WTC11 (cell line): ENCODE results near the gene GABBR2. TPM values are rescaled to one million over a fixed set of nuclear protein-coding genes. Genes with fewer than 3 reads are reported as not detected.

ENCODE experiments used
- ATAC-seq: fragments of 200-7000 bp; cut with Tn5 transposase; 2 replicates; pipeline ENCODE4 v1.10.0; 2021; ENCODE audit warnings: mild to moderate bottlenecking, moderate library complexity
- CTCF ChIA-PET: fragments of 300-600 bp; sonication (Branson Sonifier 250); formaldehyde crosslinking; loops from one replicate; lab custom pipeline; 2021; ENCODE audit warnings: antibody characterized with exemption; lab: Charles Lee
- POLR2A ChIA-PET: fragments of 350-600 bp; sonication (Branson Sonifier 250); formaldehyde crosslinking; loops from one replicate; lab custom pipeline; 2021; ENCODE audit warnings: antibody characterized with exemption; lab: Charles Lee
- DNase-seq: peaks from one replicate; pipeline ENCODE4 v3.0.0; 2021; ENCODE audit warnings: low spot score
- H3K27ac Mint-ChIP-seq: 2 replicates; pipeline ENCODE4 v1.8.0; 2021; ENCODE audit warnings: mixed read lengths
- H3K27me3 Mint-ChIP-seq: 2 replicates; pipeline ENCODE4 v1.8.0; 2021; ENCODE audit warnings: low read depth, mild to moderate bottlenecking, moderate library complexity, mixed read lengths
- H3K36me3 Mint-ChIP-seq: 2 replicates; pipeline ENCODE4 v1.8.0; 2021; ENCODE audit warnings: mixed read lengths
- H3K4me1 Mint-ChIP-seq: 2 replicates; pipeline ENCODE4 v1.8.0; 2022; ENCODE audit warnings: mixed read lengths
- H3K4me3 Mint-ChIP-seq: 2 replicates; pipeline ENCODE4 v1.8.0; 2021; ENCODE audit warnings: mild to moderate bottlenecking, moderate library complexity, mixed read lengths
- H3K9me3 Mint-ChIP-seq: 2 replicates; pipeline ENCODE4 v1.8.0; 2021; ENCODE audit warnings: mixed read lengths
- ATF1 ChIP-seq: sonication (generic); formaldehyde crosslinking; IDR thresholded peaks from 2 replicates; pipeline ENCODE4 v1.8.1; 2023; ENCODE audit warnings: mild to moderate bottlenecking, moderate library complexity, missing genetic modification reagents
- ELF4 ChIP-seq: sonication (generic); formaldehyde crosslinking; IDR thresholded peaks from 2 replicates; pipeline ENCODE4 v1.8.1; 2022; ENCODE audit warnings: low read depth, mild to moderate bottlenecking, moderate library complexity, missing genetic modification reagents
- EMX1 ChIP-seq: fragments of 250-450 bp; sonication (Bioruptor Pico); IDR thresholded peaks from 2 replicates; pipeline ENCODE4 v1.8.0; 2021; ENCODE audit warnings: mild to moderate bottlenecking
- FOXJ3 ChIP-seq: sonication (generic); formaldehyde crosslinking; IDR thresholded peaks from 2 replicates; pipeline ENCODE4 v1.9.0; 2021; ENCODE audit warnings: missing genetic modification reagents, mild to moderate bottlenecking, borderline replicate concordance
- FOXP1 ChIP-seq: sonication (generic); formaldehyde crosslinking; IDR thresholded peaks from 2 replicates; pipeline ENCODE4 v1.8.0; 2022; ENCODE audit warnings: missing genetic modification reagents, mild to moderate bottlenecking, moderate library complexity, borderline replicate concordance
- GABPB1 ChIP-seq: sonication (generic); formaldehyde crosslinking; IDR thresholded peaks from 2 replicates; pipeline ENCODE4 v1.8.1; 2023; ENCODE audit warnings: mild to moderate bottlenecking, missing genetic modification reagents
- HMGA2 ChIP-seq: fragments of 250-450 bp; sonication (Bioruptor Pico); IDR thresholded peaks from 2 replicates; pipeline ENCODE4 v1.4.0; 2021; ENCODE audit warnings: mild to moderate bottlenecking, moderate library complexity
- NR3C1 ChIP-seq: sonication (generic); formaldehyde crosslinking; conservative IDR thresholded peaks from 2 replicates; pipeline ENCODE4 v1.8.1; 2023; ENCODE audit warnings: low read depth, mild to moderate bottlenecking, missing genetic modification reagents
- SMAD4 ChIP-seq: sonication (generic); formaldehyde crosslinking; IDR thresholded peaks from 2 replicates; pipeline ENCODE4 v1.8.0; 2022; ENCODE audit warnings: mild to moderate bottlenecking, missing genetic modification reagents
- ZNF317 ChIP-seq: sonication (generic); formaldehyde crosslinking; IDR thresholded peaks from 2 replicates; pipeline ENCODE4 v1.8.1; 2023; ENCODE audit warnings: low read depth, mild to moderate bottlenecking, moderate library complexity, missing genetic modification reagents, borderline replicate concordance
- ZNF671 ChIP-seq: fragments of 250-450 bp; sonication (Bioruptor Pico); IDR thresholded peaks from 2 replicates; pipeline ENCODE4 v1.8.0; 2021; ENCODE audit warnings: mild to moderate bottlenecking
- total RNA-seq: library from RNA; stranded (reverse); gene quantifications from 3 replicates; pipeline ENCODE4 v1.2.3, GENCODE V29; 2021
- TF ChIP-seq, protein P1 (sequence below): sonication (generic); formaldehyde crosslinking; IDR thresholded peaks from 2 replicates; pipeline ENCODE4 v1.8.1; 2022; ENCODE audit warnings: mild to moderate bottlenecking, moderate library complexity, missing genetic modification reagents
- TF ChIP-seq, protein P2 (sequence below): fragments of 250-450 bp; sonication (Bioruptor Pico); IDR thresholded peaks from 2 replicates; pipeline ENCODE4 v1.8.0; 2021; ENCODE audit warnings: mild to moderate bottlenecking
- TF ChIP-seq, protein P3 (sequence below): sonication (generic); formaldehyde crosslinking; IDR thresholded peaks from 2 replicates; pipeline ENCODE4 v1.8.1; 2023; ENCODE audit warnings: mild to moderate bottlenecking, missing genetic modification reagents, moderate library complexity
- TF ChIP-seq, protein P4 (sequence below): sonication (generic); formaldehyde crosslinking; IDR thresholded peaks from 2 replicates; pipeline ENCODE4 v1.8.1; 2023; ENCODE audit warnings: mild to moderate bottlenecking, missing genetic modification reagents, borderline replicate concordance
- TF ChIP-seq, protein P5 (sequence below): sonication (generic); formaldehyde crosslinking; IDR thresholded peaks from 2 replicates; pipeline ENCODE4 v1.8.0; 2023; ENCODE audit warnings: mild to moderate bottlenecking, missing genetic modification reagents

Gene GABBR2
- total RNA-seq, 1 experiment from 2014 or later, result 0.92 TPM

DNA sequence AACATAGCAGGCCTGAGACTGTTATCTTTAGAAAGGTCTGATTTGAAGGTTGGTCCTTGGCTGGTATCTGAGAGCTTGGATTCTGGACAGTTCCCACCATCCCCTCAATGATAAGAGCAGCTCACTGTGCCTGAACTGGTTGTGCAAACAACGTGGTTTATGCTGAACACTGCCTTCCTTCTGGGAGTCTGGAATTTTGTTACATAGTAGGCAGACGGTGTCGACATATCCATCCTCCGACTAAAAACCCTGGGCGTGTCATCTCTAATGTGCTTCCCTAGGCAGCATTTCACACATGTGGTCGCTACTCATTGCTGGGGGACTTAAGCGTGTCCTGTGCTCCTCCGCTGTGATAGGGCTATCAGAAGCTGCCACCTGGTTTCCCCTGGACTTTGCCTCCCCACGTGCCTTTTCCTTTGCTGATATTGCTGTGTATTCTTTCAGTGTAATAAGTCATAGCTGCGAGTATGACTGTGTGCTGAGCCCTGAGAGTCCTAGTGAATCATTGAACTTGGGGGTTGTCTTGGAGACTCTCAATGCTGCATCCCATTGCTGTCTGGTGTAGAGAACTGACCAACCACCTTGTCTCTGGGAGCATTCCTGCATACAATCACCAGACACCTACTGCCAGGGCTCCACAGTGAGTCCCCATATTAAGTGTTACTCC, 334.2 kb downstream of the GABBR2 start (continued):
- TF ChIP-seq, protein P1, sequence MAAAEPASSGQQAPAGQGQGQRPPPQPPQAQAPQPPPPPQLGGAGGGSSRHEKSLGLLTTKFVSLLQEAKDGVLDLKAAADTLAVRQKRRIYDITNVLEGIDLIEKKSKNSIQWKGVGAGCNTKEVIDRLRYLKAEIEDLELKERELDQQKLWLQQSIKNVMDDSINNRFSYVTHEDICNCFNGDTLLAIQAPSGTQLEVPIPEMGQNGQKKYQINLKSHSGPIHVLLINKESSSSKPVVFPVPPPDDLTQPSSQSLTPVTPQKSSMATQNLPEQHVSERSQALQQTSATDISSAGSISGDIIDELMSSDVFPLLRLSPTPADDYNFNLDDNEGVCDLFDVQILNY (CRISPR knock-in tag), result no peak
- TF ChIP-seq NR3C1 (no peak), ZNF671 (CRISPR knock-in tag) (no peak)

DNA sequence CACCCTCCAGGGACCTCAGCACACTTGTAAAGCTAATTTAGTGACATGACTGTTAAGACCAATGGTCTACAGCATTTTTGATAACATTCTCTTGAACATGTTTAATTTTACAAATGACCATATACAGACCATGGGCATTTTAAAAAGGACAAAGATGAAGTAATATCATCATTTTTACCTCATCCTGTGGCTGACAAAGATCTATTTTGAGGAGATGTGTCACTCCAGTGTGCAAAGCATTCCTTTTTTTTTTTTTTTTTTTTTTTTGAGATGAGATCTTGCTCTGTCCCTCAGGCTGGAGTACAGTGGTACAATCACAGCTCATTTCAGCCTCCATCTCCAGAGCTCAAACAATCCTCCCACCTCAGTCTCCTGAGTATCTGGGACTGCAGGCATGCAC, 335.1 kb downstream of the GABBR2 start:
- Mint-ChIP-seq H3K27me3 (no peaks in the 10 kb centered on the region; the same call in 1 of the 2 replicates), H3K4me1 (peaks cover 6% of the 10 kb centered on the region), H3K36me3 (no peaks in the 10 kb centered on the region), H3K9me3 (peaks cover 3% of the 10 kb centered on the region; the same call in 1 of the 2 replicates), H3K27ac (no peak overlapping the region), H3K4me3 (no peak overlapping the region)
- ChIA-PET CTCF (no interaction called here), POLR2A (no interaction called here)
- no peak for ATAC-seq
- DNase-seq, result no peak
- TF ChIP-seq FOXP1 (CRISPR knock-in tag) (no peak), ELF4 (no peak)

DNA sequence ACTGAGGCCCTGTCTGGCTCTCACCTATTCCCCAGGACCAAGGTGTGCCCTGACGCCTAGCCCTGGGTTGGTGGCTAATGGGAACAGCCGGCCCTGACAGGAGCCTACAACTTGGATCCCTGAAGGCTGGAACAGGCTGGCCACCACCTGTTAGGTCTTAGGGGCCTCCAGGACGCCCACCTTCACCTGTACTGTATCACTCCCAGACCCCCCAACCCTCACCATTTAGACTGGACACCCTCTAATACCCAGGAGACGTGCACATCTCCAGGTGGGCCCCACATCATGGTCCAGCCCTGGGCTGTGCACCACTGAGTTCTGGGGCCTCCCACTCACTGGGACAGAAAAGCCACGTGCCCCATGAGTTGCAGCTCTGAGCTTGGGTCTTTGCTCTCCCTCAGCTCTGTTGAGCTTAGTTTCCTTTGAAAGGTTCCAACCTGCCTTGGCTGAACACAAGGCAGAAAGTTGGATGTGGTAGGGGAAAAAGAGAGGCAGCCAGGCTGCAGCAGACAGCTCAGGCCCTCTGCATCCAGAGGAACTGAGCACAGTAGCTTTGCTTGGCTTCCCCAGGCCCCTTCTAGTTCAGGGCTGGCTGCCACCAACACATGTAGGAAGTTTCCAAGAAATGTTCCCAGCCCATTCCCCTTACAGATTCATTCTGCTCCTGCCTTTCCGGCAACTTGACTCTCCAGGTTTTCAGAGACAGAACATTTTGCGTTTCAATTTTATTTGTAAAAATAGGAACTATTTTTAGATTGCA, 336.5 kb downstream of the GABBR2 start:
- no peaks in the 10 kb centered on the region; the same call in 1 of the 2 replicates for H3K27me3 Mint-ChIP-seq
- peaks cover 6% of the 10 kb centered on the region for H3K4me1 Mint-ChIP-seq
- ChIA-PET CTCF (no interaction called here), POLR2A (no interaction called here)
- DNase-seq (no peak), ATAC-seq (no peak)
- H3K9me3 Mint-ChIP-seq, result peaks cover 3% of the 10 kb centered on the region; the same call in 1 of the 2 replicates
- no peaks in the 10 kb centered on the region for H3K36me3 Mint-ChIP-seq
- TF ChIP-seq SMAD4 (CRISPR knock-in tag) (no peak), ATF1 (CRISPR knock-in tag) (no peak), ZNF317 (CRISPR knock-in tag) (no peak), EMX1 (CRISPR knock-in tag) (no peak), HMGA2 (CRISPR knock-in tag) (no peak), GABPB1 (CRISPR knock-in tag) (no peak)
- TF ChIP-seq, protein P2, sequence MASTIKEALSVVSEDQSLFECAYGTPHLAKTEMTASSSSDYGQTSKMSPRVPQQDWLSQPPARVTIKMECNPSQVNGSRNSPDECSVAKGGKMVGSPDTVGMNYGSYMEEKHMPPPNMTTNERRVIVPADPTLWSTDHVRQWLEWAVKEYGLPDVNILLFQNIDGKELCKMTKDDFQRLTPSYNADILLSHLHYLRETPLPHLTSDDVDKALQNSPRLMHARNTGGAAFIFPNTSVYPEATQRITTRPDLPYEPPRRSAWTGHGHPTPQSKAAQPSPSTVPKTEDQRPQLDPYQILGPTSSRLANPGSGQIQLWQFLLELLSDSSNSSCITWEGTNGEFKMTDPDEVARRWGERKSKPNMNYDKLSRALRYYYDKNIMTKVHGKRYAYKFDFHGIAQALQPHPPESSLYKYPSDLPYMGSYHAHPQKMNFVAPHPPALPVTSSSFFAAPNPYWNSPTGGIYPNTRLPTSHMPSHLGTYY (CRISPR knock-in tag), result no peak
- TF ChIP-seq, protein P3, sequence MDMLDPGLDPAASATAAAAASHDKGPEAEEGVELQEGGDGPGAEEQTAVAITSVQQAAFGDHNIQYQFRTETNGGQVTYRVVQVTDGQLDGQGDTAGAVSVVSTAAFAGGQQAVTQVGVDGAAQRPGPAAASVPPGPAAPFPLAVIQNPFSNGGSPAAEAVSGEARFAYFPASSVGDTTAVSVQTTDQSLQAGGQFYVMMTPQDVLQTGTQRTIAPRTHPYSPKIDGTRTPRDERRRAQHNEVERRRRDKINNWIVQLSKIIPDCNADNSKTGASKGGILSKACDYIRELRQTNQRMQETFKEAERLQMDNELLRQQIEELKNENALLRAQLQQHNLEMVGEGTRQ, result no peak
- H3K4me3 Mint-ChIP-seq, result no peak overlapping the region
- H3K27ac Mint-ChIP-seq, result no peak overlapping the region

DNA sequence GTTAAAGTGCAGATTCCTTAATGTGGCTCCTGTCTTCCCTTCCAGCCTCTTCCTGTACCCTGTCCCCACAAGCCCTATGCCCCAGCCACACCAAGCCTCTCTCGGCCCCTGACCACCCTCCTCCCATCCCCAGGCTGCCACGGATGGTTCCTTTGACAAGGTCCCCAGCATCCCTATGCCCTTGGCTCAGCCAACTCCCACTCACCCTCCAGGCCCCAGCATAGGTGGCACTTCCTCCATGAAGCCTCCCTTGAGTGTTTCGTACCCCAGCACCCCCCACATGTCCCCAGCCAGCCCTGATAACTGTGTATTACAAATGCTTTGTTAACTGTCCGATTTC, 337.8 kb downstream of the GABBR2 start:
- no peak overlapping the region for H3K4me3 Mint-ChIP-seq
- H3K4me1 Mint-ChIP-seq, result peaks cover 6% of the 10 kb centered on the region
- POLR2A ChIA-PET, result no interaction called here

More for the DNA sequence above, 337.8 kb downstream of the GABBR2 start:
- ATAC-seq (no peak), DNase-seq (no peak)
- CTCF ChIA-PET, result no interaction called here
- Mint-ChIP-seq H3K9me3 (peaks cover 13% of the 10 kb centered on the region), H3K36me3 (peaks cover 3% of the 10 kb centered on the region; the same call in 1 of the 2 replicates), H3K27me3 (no peaks in the 10 kb centered on the region; the same call in 1 of the 2 replicates), H3K27ac (no peak overlapping the region)
- TF ChIP-seq, protein P4, sequence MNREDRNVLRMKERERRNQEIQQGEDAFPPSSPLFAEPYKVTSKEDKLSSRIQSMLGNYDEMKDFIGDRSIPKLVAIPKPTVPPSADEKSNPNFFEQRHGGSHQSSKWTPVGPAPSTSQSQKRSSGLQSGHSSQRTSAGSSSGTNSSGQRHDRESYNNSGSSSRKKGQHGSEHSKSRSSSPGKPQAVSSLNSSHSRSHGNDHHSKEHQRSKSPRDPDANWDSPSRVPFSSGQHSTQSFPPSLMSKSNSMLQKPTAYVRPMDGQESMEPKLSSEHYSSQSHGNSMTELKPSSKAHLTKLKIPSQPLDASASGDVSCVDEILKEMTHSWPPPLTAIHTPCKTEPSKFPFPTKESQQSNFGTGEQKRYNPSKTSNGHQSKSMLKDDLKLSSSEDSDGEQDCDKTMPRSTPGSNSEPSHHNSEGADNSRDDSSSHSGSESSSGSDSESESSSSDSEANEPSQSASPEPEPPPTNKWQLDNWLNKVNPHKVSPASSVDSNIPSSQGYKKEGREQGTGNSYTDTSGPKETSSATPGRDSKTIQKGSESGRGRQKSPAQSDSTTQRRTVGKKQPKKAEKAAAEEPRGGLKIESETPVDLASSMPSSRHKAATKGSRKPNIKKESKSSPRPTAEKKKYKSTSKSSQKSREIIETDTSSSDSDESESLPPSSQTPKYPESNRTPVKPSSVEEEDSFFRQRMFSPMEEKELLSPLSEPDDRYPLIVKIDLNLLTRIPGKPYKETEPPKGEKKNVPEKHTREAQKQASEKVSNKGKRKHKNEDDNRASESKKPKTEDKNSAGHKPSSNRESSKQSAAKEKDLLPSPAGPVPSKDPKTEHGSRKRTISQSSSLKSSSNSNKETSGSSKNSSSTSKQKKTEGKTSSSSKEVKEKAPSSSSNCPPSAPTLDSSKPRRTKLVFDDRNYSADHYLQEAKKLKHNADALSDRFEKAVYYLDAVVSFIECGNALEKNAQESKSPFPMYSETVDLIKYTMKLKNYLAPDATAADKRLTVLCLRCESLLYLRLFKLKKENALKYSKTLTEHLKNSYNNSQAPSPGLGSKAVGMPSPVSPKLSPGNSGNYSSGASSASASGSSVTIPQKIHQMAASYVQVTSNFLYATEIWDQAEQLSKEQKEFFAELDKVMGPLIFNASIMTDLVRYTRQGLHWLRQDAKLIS (CRISPR knock-in tag), result no peak
- TF ChIP-seq, protein P5, sequence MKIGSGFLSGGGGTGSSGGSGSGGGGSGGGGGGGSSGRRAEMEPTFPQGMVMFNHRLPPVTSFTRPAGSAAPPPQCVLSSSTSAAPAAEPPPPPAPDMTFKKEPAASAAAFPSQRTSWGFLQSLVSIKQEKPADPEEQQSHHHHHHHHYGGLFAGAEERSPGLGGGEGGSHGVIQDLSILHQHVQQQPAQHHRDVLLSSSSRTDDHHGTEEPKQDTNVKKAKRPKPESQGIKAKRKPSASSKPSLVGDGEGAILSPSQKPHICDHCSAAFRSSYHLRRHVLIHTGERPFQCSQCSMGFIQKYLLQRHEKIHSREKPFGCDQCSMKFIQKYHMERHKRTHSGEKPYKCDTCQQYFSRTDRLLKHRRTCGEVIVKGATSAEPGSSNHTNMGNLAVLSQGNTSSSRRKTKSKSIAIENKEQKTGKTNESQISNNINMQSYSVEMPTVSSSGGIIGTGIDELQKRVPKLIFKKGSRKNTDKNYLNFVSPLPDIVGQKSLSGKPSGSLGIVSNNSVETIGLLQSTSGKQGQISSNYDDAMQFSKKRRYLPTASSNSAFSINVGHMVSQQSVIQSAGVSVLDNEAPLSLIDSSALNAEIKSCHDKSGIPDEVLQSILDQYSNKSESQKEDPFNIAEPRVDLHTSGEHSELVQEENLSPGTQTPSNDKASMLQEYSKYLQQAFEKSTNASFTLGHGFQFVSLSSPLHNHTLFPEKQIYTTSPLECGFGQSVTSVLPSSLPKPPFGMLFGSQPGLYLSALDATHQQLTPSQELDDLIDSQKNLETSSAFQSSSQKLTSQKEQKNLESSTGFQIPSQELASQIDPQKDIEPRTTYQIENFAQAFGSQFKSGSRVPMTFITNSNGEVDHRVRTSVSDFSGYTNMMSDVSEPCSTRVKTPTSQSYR, result no peak
- no peak for TF ChIP-seq FOXJ3
